Rectal smooth muscle tissue (tissue), 1 donor: ENCODE data around the gene HBQ1.

Source experiments
- H3K27ac ChIP-seq: one replicate; pipeline ENCODE4 v1.7.0; 2013; ENCODE audit warnings: low read depth, low read length, inconsistent platforms
- H3K27me3 ChIP-seq: one replicate; pipeline ENCODE4 v1.7.0; 2013; ENCODE audit warnings: low read length; ENCODE audit not compliant: control insufficient read depth, insufficient read depth
- H3K36me3 ChIP-seq: one replicate; pipeline ENCODE4 v1.7.0; 2013; ENCODE audit warnings: low read length; ENCODE audit not compliant: control insufficient read depth, insufficient read depth
- H3K4me1 ChIP-seq: one replicate; pipeline ENCODE4 v1.7.0; 2013; ENCODE audit warnings: low read length; ENCODE audit not compliant: control insufficient read depth, insufficient read depth
- H3K4me3 ChIP-seq: one replicate; pipeline ENCODE4 v1.7.0; 2013; ENCODE audit warnings: low read length
- H3K9ac ChIP-seq: one replicate; pipeline ENCODE4 v1.7.0; 2013; ENCODE audit warnings: low read length

HBQ1 gene

DNA sequence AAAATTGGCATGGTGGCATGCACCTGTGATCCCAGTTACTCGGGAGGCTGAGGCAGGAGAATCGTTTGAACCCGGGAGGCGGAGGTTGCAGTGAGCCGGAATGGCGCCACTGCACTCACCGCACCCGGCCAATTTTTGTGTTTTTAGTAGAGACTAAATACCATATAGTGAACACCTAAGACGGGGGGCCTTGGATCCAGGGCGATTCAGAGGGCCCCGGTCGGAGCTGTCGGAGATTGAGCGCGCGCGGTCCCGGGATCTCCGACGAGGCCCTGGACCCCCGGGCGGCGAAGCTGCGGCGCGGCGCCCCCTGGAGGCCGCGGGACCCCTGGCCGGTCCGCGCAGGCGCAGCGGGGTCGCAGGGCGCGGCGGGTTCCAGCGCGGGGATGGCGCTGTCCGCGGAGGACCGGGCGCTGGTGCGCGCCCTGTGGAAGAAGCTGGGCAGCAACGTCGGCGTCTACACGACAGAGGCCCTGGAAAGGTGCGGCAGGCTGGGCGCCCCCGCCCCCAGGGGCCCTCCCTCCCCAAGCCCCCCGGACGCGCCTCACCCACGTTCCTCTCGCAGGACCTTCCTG, at the start of gene HBQ1:
Gene HBQ1, plus strand, starts transcription at position 359 of the 575 bp plus-strand sequence. Its CDS starts 28 bp downstream, at position 387.
- Histone ChIP-seq H3K9ac (no peak within 1 kb of the TSS), H3K27me3 (peaks cover 18% of the 10 kb centered on the region)

DNA sequence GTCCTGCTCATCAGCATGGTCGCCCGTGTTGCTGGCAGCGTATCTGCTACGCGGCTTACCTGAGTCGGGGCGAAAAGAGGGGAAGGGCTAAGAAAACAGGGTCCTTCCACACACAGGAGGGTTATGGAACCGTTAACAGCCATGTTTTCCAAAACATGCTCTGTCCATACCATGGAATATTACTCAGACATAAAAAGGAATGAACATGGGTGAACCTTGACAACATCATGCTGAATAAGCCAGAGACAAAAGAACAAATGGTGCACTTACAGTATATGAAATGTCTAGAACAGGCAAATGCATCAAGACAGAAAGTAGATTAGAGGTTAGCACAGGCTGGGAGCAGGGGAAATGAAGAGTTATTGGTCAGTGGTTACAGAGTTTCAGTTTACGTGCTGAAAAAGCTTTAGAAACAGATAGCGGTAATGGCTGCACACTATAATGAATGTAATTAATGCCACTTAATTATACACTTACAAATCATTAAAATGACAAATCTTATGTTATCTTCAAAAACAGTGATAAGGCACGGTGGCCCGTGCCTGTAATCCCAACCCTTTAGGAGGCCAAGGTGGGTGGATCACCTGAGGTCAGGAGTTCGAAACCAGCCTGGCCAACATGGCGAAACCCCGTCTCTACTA, 49.6 kb upstream of the HBQ1 start:
- Histone ChIP-seq H3K4me3 (no peak overlapping the region), H3K9ac (no peak overlapping the region), H3K27ac (no peak overlapping the region), H3K27me3 (no peaks in the 10 kb centered on the region), H3K36me3 (no peaks in the 10 kb centered on the region), H3K4me1 (no peaks in the 10 kb centered on the region)

More for the DNA sequence above, at the start of gene HBQ1:
- Histone ChIP-seq H3K4me1 (no peaks in the 10 kb centered on the region), H3K4me3 (peak within 1 kb of the TSS; percentile 45), H3K27ac (no peak within 1 kb of the TSS), H3K36me3 (no peaks in the 10 kb centered on the region)

DNA sequence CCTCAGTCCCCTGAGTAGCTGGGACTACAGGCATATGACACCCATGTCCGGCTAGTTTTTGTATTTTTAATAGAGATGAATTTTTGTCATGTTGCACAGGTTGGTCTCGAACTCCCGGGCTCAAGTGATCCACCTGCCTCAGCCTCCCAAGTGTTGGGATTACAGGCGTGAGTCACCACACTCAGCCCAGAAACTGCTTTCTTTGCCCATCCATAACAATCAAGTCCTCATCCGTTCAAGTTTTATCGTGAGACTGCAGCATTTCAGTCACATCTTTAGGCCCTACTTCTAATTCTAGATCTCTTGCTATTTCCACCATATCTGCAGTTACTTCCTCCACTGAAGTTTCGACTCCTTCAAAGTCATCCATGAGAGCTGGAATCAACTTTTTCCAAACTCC, 48.1 kb upstream of the HBQ1 start:
- no peaks in the 10 kb centered on the region for H3K36me3 ChIP-seq
- H3K4me1 ChIP-seq = no peaks in the 10 kb centered on the region
- H3K9ac ChIP-seq = no peak overlapping the region
- H3K4me3 ChIP-seq = no peak overlapping the region
- H3K27me3 ChIP-seq = no peaks in the 10 kb centered on the region
- H3K27ac ChIP-seq = no peak overlapping the region

DNA sequence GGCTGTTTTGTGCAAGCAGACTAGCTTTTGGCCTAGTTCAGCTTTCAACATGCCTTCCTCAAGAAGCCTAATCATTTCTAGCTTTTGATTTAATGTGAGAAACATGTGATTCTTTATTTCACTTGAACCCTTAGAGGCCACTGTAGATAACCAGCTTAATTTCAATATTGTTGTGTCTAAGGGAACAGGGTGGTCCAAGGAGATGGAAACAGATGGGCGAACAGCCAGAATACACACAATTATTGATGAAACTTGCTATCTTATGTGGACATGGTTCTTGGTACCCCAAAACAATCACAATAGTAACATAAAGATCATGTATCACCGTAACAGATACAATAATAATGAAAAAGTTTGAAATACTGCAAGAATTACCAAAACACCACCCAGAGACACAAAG, 46.5 kb upstream of the HBQ1 start:
- Histone ChIP-seq H3K4me3 (no peak overlapping the region), H3K9ac (no peak overlapping the region), H3K27me3 (no peaks in the 10 kb centered on the region), H3K27ac (no peak overlapping the region), H3K4me1 (no peaks in the 10 kb centered on the region), H3K36me3 (no peaks in the 10 kb centered on the region)

DNA sequence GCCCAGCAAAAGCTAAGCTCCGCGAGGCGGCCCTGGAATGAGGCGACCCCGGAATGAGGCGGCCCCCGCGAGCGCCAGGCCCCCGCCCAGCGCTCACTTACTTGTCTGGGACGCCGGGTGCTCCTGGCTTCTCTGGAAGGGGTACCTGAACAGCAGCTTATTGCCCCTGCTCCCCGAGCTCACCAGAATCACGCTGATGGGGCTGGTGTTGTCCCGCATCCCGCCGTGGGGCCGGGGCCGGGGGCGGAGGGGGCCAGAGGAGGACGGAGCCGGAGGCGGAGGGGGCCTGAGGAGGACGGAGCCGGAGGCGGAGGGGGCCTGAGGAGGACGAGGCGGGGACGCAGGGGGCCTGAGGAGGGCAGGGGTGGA, 42.2 kb upstream of the HBQ1 start:
- peak overlapping the region; percentile 8 for H3K9ac ChIP-seq
- H3K27ac ChIP-seq = peak overlapping the region; percentile 15

DNA sequence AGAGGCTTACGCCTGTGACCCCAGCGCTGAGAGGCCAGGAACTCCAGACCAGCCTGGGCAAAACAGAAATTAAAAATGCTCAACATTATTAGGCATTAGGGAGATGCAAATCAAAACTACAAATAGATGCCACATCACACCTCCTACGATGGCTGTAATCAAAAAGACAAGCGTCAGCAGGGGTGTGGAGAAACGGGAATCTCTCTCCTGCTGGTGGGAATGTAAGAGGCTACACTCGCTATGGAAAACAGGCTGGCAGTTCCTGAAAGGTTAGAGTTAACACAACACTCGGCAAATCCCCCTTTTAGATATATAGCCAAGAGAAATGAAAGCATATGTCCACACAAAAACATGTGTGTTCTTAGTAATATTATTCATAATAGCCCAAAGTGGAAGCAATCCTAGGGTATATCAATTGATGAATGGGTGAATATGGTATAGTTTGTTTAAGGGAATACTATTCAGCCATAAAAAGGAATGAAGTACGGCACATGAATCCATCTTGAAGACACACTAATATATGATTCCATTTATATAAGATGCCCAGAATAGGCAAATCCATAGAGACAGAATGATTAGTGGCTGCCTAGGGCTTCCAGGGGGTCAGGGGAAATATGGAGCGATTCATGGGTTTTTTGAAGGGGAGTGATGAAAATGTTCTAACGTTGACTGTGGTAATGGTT, 39.9 kb upstream of the HBQ1 start:
- Histone ChIP-seq H3K4me3 (no peak overlapping the region), H3K9ac (no peak overlapping the region), H3K27ac (no peak overlapping the region), H3K27me3 (peaks cover 3% of the 10 kb centered on the region), H3K36me3 (no peaks in the 10 kb centered on the region), H3K4me1 (no peaks in the 10 kb centered on the region)

More for the DNA sequence above, 42.2 kb upstream of the HBQ1 start:
- Histone ChIP-seq H3K4me1 (no peaks in the 10 kb centered on the region), H3K36me3 (no peaks in the 10 kb centered on the region), H3K27me3 (no peaks in the 10 kb centered on the region), H3K4me3 (peak overlapping the region; percentile 56)

DNA sequence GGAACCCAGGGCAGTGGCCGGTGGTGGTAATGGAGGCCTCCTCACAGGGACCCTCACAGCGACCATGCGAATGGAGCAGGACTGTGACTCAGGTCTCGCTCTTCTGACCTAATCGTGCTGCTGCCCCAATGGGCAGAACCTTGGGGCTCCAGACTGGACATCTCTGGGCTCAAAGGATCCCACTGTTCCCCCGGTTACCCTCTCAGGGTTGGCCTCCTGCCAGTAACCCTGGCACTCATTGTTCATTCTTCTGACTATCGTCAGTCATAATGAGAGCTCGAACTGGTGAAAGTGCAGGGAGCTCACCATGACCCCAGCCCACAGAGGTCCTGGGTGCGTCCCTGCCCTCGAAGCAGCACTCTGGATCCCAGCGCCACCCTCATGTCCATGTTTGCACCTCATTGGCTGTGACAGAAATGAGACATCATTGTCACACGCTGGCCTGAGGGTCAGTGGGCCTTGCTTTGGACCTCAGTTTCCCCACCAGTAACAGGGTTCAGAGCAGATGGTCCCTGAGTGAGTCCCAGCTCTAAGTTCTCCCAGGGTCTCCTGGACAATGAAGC, 37.8 kb upstream of the HBQ1 start:
- Histone ChIP-seq H3K27ac (no peak overlapping the region), H3K36me3 (no peaks in the 10 kb centered on the region), H3K9ac (no peak overlapping the region), H3K4me1 (no peaks in the 10 kb centered on the region), H3K27me3 (peaks cover 3% of the 10 kb centered on the region), H3K4me3 (no peak overlapping the region)

DNA sequence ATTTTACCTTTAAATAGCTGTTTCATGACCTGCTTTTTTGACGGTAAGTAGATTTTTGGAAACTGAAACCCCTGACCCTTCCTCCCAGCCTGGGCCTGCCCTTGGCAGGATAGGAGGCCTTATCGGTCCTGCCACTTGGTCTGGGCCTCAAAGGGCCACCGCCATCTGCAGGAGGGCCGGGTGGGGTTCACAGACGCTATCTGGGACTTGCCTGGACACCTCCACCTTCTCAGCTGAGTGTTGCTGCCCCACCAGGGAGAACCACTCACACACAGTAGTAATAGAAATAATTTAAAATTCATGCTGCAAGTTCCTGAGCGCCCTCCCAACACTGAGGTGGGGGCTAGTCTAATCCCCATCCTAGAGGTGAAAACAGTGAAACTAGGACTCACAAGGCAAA, 37.2 kb upstream of the HBQ1 start:
- H3K4me1 ChIP-seq = no peaks in the 10 kb centered on the region
- no peak overlapping the region for H3K27ac ChIP-seq
- no peaks in the 10 kb centered on the region for H3K36me3 ChIP-seq
- H3K9ac ChIP-seq = no peak overlapping the region
- H3K27me3 ChIP-seq = peaks cover 3% of the 10 kb centered on the region
- H3K4me3 ChIP-seq = no peak overlapping the region

DNA sequence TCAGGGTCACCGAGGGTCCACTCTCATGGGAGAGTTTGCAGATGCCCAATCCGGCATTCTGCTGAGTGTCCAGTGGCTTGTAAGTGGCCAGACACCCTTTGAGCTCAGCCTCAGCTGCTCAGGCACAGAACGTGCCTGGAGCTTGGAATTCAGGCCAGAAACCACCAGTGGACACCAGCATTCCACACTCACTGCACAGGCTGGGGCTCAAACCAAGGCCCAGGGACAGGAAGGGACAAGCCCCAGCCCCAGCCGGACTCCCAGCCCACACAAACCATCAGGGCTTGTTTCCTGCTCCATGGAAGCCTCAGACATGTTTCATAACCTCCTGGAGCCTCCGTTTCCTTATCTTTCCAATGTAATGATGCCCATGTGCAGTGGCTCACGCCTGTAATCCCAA, 36.8 kb upstream of the HBQ1 start:
- Histone ChIP-seq H3K4me1 (no peaks in the 10 kb centered on the region), H3K9ac (no peak overlapping the region), H3K27me3 (peaks cover 3% of the 10 kb centered on the region), H3K36me3 (no peaks in the 10 kb centered on the region), H3K4me3 (no peak overlapping the region), H3K27ac (no peak overlapping the region)

DNA sequence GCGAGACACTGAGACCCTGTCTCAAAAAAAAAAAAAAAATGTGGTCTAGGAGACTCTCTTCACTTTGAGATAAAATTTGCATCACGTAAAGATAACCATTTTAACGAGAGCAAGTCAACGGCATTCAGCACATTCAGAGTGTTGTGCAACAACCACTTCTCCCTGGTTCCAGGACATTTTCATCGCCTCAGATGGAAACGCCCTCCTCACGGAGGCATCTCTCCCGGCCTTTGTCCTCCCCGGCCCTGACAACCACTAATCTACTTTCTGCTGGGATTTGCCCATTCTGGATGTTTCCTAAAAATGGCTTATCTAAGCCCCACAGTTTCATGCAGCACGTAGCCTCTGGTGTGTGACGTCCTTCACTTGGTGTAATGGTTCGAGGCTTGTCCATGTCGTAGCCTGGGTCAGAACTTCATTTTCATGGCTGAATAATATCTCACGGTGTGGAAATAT, 35.4 kb upstream of the HBQ1 start:
- no peaks in the 10 kb centered on the region for H3K36me3 ChIP-seq
- H3K4me1 ChIP-seq = no peaks in the 10 kb centered on the region
- H3K9ac ChIP-seq = no peak overlapping the region
- H3K27ac ChIP-seq = no peak overlapping the region
- no peak overlapping the region for H3K4me3 ChIP-seq
- peaks cover 3% of the 10 kb centered on the region for H3K27me3 ChIP-seq

DNA sequence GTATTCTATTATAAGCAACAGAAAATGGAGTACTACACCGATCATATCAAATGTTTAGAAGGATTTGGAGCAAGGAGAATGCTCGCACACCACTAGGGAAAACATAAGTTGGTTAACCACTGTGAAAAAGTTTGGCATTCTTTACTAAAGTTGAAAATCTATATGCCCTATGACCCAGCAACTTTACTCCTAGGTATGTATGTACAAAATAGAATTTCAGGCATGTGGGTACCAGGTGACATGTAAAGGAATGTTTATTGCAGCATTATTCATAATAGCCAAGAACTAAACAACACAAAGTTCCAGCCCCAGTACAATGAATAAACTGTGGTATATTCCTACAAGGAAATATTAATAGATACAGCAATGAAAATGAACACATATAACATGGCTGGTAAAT, 33.6 kb upstream of the HBQ1 start:
- no peak overlapping the region for H3K27ac ChIP-seq
- no peaks in the 10 kb centered on the region for H3K4me1 ChIP-seq
- no peak overlapping the region for H3K4me3 ChIP-seq
- no peaks in the 10 kb centered on the region for H3K36me3 ChIP-seq
- H3K27me3 ChIP-seq = peaks cover 3% of the 10 kb centered on the region
- H3K9ac ChIP-seq = no peak overlapping the region

DNA sequence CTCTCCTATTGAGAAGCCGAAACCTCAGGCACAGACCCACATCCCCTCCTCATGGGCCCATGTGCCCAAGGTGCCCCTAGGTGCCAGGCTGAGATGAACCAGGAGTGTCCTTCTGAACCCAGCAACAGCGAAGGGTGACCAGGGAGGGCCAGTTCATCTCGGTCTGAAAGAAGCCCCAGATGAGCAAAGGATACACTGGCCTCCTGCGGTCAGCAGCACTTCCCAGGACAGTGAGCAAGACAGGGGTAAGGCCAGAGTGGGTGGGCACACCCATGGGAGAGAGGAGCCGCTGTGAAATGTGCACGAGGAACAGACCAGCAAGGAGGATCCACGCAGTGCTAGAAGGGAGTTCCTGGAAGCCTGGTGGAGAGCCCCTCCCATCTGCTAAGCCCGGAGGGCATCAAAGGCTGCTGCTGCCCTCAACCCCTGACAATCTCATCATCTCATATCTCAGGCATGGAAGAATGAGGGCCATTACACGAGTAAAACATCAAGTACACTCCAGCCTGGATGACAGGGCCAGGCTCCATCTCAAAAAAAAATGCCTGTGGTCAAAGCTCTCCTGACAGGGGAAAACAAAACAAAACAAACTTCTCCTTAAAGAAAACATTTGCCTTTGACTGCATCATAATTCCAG, 31.1 kb upstream of the HBQ1 start:
- H3K27ac ChIP-seq = no peak overlapping the region
- H3K9ac ChIP-seq = no peak overlapping the region
- H3K27me3 ChIP-seq = peaks cover 3% of the 10 kb centered on the region
- no peaks in the 10 kb centered on the region for H3K4me1 ChIP-seq
- H3K36me3 ChIP-seq = no peaks in the 10 kb centered on the region
- no peak overlapping the region for H3K4me3 ChIP-seq
